ENCODE results near the gene FRYL. TPM values are rescaled to one million over a fixed set of nuclear protein-coding genes. Genes with fewer than 3 reads are reported as not detected.

FRYL gene
- total RNA-seq, 2 donors from 2014 or later: 29.8 to 35.1 TPM

GRCh38 chr4:48475770-48476169, 304.3 kb downstream of the FRYL start:
- Histone ChIP-seq H3K27ac (no peak overlapping the region), H3K36me3 (no peaks in the 10 kb centered on the region), H3K27me3 (no peaks in the 10 kb centered on the region), H3K9me3 (no peaks in the 10 kb centered on the region), H3K4me3 (no peak overlapping the region), H3K4me1 (no peaks in the 10 kb centered on the region)
- DNase-seq (ENCODE audit: low spot score): no peak
- TF ChIP-seq CTCF (IDR thresholded peaks at IDR 0.05): no peak

- Histone ChIP-seq H3K4me3 (no peak overlapping the region), H3K4me1 (no peaks in the 10 kb centered on the region), H3K9me3 (no peaks in the 10 kb centered on the region), H3K27ac (no peak overlapping the region), H3K36me3 (no peaks in the 10 kb centered on the region), H3K27me3 (no peaks in the 10 kb centered on the region)
- DNase-seq (ENCODE audit: low spot score): no peak
- TF ChIP-seq CTCF (IDR thresholded peaks at IDR 0.05): no peak
These were observed 307.3 kb downstream of the FRYL start for GRCh38 chr4:48472794-48473193.

GRCh38 chr4:48470570-48470969, 309.5 kb downstream of the FRYL start:
- Histone ChIP-seq H3K4me3 (no peak overlapping the region), H3K9me3 (no peaks in the 10 kb centered on the region), H3K27ac (no peak overlapping the region), H3K27me3 (no peaks in the 10 kb centered on the region), H3K36me3 (no peaks in the 10 kb centered on the region), H3K4me1 (no peaks in the 10 kb centered on the region)
- no peak for DNase-seq (ENCODE audit: low spot score)
- TF ChIP-seq CTCF (IDR thresholded peaks at IDR 0.05): no peak

GRCh38 chr4:48470137-48470536, 309.9 kb downstream of the FRYL start:
- Histone ChIP-seq H3K4me3 (no peak overlapping the region), H3K4me1 (no peaks in the 10 kb centered on the region), H3K9me3 (no peaks in the 10 kb centered on the region), H3K27ac (no peak overlapping the region), H3K27me3 (no peaks in the 10 kb centered on the region), H3K36me3 (no peaks in the 10 kb centered on the region)
- no peak for DNase-seq (ENCODE audit: low spot score)
- no peak for TF ChIP-seq CTCF (IDR thresholded peaks at IDR 0.05)

- H3K4me3 ChIP-seq: no peak overlapping the region
- no peaks in the 10 kb centered on the region for H3K36me3 ChIP-seq
- no peaks in the 10 kb centered on the region for H3K9me3 ChIP-seq
- no peak for TF ChIP-seq CTCF (IDR thresholded peaks at IDR 0.05)
- no peaks in the 10 kb centered on the region for H3K4me1 ChIP-seq
- no peak for DNase-seq (ENCODE audit: low spot score)
- no peaks in the 10 kb centered on the region for H3K27me3 ChIP-seq
- H3K27ac ChIP-seq: no peak overlapping the region
These were observed 312.2 kb downstream of the FRYL start for GRCh38 chr4:48467891-48468290.

- DNase-seq (ENCODE audit: low spot score): no peak
- Histone ChIP-seq H3K4me3 (no peak overlapping the region), H3K4me1 (no peaks in the 10 kb centered on the region), H3K36me3 (no peaks in the 10 kb centered on the region), H3K27ac (no peak overlapping the region), H3K9me3 (no peaks in the 10 kb centered on the region), H3K27me3 (no peaks in the 10 kb centered on the region)
- TF ChIP-seq CTCF (IDR thresholded peaks at IDR 0.05): no peak
These were observed 312.6 kb downstream of the FRYL start for GRCh38 chr4:48467442-48467841.
